ENCODE measurements around the gene ALDOB.

ALDOB gene

GRCh38 chr9:101453776-101454570 lies 18.4 kb upstream of the ALDOB start:
- TF ChIP-seq CTCF (IDR thresholded peaks at IDR 0.05; ENCODE audit: borderline replicate concordance, control extremely low read depth, extremely low read depth, insufficient read depth, missing control alignments): no peak
- DNase-seq (ENCODE audit: low spot score): no peak
- in situ Hi-C loops (cut with MboI; ENCODE audit: low sequenced_read_pairs, unreplicated experiment): no loop called here

GRCh38 chr9:101451498-101451897 lies 15.9 kb upstream of the ALDOB start:
- TF ChIP-seq CTCF (IDR thresholded peaks at IDR 0.05; ENCODE audit: borderline replicate concordance, control extremely low read depth, extremely low read depth, insufficient read depth, missing control alignments): no peak
- in situ Hi-C loops (cut with MboI; ENCODE audit: low sequenced_read_pairs, unreplicated experiment): no loop called here
- no peak for DNase-seq (ENCODE audit: low spot score)

- TF ChIP-seq CTCF (IDR thresholded peaks at IDR 0.05; ENCODE audit: borderline replicate concordance, control extremely low read depth, extremely low read depth, insufficient read depth, missing control alignments): no peak
- DNase-seq (ENCODE audit: low spot score): no peak
- in situ Hi-C loops (cut with MboI; ENCODE audit: low sequenced_read_pairs, unreplicated experiment): no loop called here
Observed at GRCh38 chr9:101450931-101451330, 15.4 kb upstream of the ALDOB start.

GRCh38 chr9:101449071-101449721 lies 13.6 kb upstream of the ALDOB start:
- in situ Hi-C loops (cut with MboI; ENCODE audit: low sequenced_read_pairs, unreplicated experiment): no loop called here

GRCh38 chr9:101448680-101449070 lies 13.1 kb upstream of the ALDOB start:
- no peak for TF ChIP-seq CTCF (IDR thresholded peaks at IDR 0.05; ENCODE audit: borderline replicate concordance, control extremely low read depth, extremely low read depth, insufficient read depth, missing control alignments)
- in situ Hi-C loops (cut with MboI; ENCODE audit: low sequenced_read_pairs, unreplicated experiment): no loop called here
- DNase-seq (ENCODE audit: low spot score): no peak

More at GRCh38 chr9:101449071-101449721, 13.6 kb upstream of the ALDOB start:
- peak; percentile 74 for TF ChIP-seq CTCF (IDR thresholded peaks at IDR 0.05; ENCODE audit: borderline replicate concordance, control extremely low read depth, extremely low read depth, insufficient read depth, missing control alignments)
- DNase-seq (ENCODE audit: low spot score): peak; percentile 85

- no peak for DNase-seq (ENCODE audit: low spot score)
- in situ Hi-C loops (cut with MboI; ENCODE audit: low sequenced_read_pairs, unreplicated experiment): no loop called here
- TF ChIP-seq CTCF (IDR thresholded peaks at IDR 0.05; ENCODE audit: borderline replicate concordance, control extremely low read depth, extremely low read depth, insufficient read depth, missing control alignments): no peak
Observed at GRCh38 chr9:101446732-101447131, 11.2 kb upstream of the ALDOB start.
